ENCODE results near the gene SLC25A29.
"Not testable (repeated sequence)": the region's sequence is repeated elsewhere in the genome, so short reads cannot be mapped to it uniquely, and the experiment has no call there.

SLC25A29 gene

GRCh38 chr14:100309028-100309737, 2.9 kb upstream of the SLC25A29 start:
- no peak for DNase-seq

- DNase-seq: not testable (repeated sequence)
Observed at GRCh38 chr14:100308427-100308792, 2.2 kb upstream of the SLC25A29 start.

- DNase-seq: no peak
Observed at GRCh38 chr14:100307766-100308426, 1.7 kb upstream of the SLC25A29 start.

- no peak for DNase-seq
Observed at GRCh38 chr14:100306998-100307765, 938 bp upstream of the SLC25A29 start.

- DNase-seq: peak; percentile 37
Observed at GRCh38 chr14:100305324-100306100, 732 bp downstream of the SLC25A29 start.

GRCh38 chr14:100304825-100305323, 1.4 kb downstream of the SLC25A29 start:
- peak; percentile 27 for DNase-seq

GRCh38 chr14:100303925-100304324, 2.3 kb downstream of the SLC25A29 start:
- DNase-seq: no peak

GRCh38 chr14:100303179-100303578, 3.1 kb downstream of the SLC25A29 start:
- DNase-seq: no peak

GRCh38 chr14:100302616-100303015, 3.6 kb downstream of the SLC25A29 start:
- no peak for DNase-seq

GRCh38 chr14:100299238-100299560, 7.0 kb downstream of the SLC25A29 start:
- no peak for DNase-seq

- DNase-seq: no peak
Observed at GRCh38 chr14:100298551-100299237, 7.5 kb downstream of the SLC25A29 start.

GRCh38 chr14:100297320-100298300, 8.6 kb downstream of the SLC25A29 start:
- no peak for DNase-seq

- DNase-seq: not testable (repeated sequence)
Observed at GRCh38 chr14:100296729-100297128, 9.5 kb downstream of the SLC25A29 start.

GRCh38 chr14:100296106-100296651, 10.1 kb downstream of the SLC25A29 start:
- DNase-seq: no peak

GRCh38 chr14:100295376-100296105, 10.7 kb downstream of the SLC25A29 start:
- no peak for DNase-seq

GRCh38 chr14:100294963-100295330, 11.3 kb downstream of the SLC25A29 start:
- no peak for DNase-seq

GRCh38 chr14:100294213-100294962, 11.9 kb downstream of the SLC25A29 start:
- no peak for DNase-seq

- no peak for DNase-seq
Observed at GRCh38 chr14:100293497-100294212, 12.6 kb downstream of the SLC25A29 start.
